ENCODE measurements around the gene ARHGAP32. TPM values are rescaled to one million over a fixed set of nuclear protein-coding genes. Genes with fewer than 3 reads are reported as not detected.

ARHGAP32 gene
- total and polyA plus RNA-seq, 9 donors: 8.3 to 15.1 (median 10.4) TPM

- Histone ChIP-seq H3K9me3 (replicated peaks; ENCODE audit: control insufficient read depth, low read depth, low read length) (no peaks in the 10 kb centered on the region), H3K4me3 (ENCODE audit: low read length) (no peak overlapping the region), H3K27me3 (ENCODE audit: control insufficient read depth, insufficient read depth, low read length) (no peaks in the 10 kb centered on the region), H3K27ac (ENCODE audit: low read length) (no peak overlapping the region), H3K4me1 (ENCODE audit: control insufficient read depth, insufficient read depth, low read length) (no peaks in the 10 kb centered on the region), H3K36me3 (ENCODE audit: control insufficient read depth, insufficient read depth, low read length) (peaks cover 2% of the 10 kb centered on the region)
- WGBS (ENCODE audit: insufficient coverage): no CpG with 5 or more reads among the region's 6 CpGs
- DNase-seq: peak; percentile 77
These were observed 74.4 kb downstream of the ARHGAP32 start for GRCh38 chr11:129117595-129118350.

- Histone ChIP-seq H3K9me3 (replicated peaks; ENCODE audit: control insufficient read depth, low read depth, low read length) (no peaks in the 10 kb centered on the region), H3K27me3 (ENCODE audit: control insufficient read depth, insufficient read depth, low read length) (no peaks in the 10 kb centered on the region), H3K4me3 (ENCODE audit: low read length) (no peak overlapping the region), H3K27ac (ENCODE audit: low read length) (no peak overlapping the region), H3K36me3 (ENCODE audit: control insufficient read depth, insufficient read depth, low read length) (peaks cover 2% of the 10 kb centered on the region), H3K4me1 (ENCODE audit: control insufficient read depth, insufficient read depth, low read length) (no peaks in the 10 kb centered on the region)
- peak; percentile 2 for DNase-seq
- WGBS (ENCODE audit: insufficient coverage): no CpG with 5 or more reads among the region's 2 CpGs
These were observed 76.2 kb downstream of the ARHGAP32 start for GRCh38 chr11:129115652-129116586.

- Histone ChIP-seq H3K36me3 (ENCODE audit: control insufficient read depth, insufficient read depth, low read length) (no peaks in the 10 kb centered on the region), H3K27me3 (ENCODE audit: control insufficient read depth, insufficient read depth, low read length) (no peaks in the 10 kb centered on the region), H3K27ac (ENCODE audit: low read length) (no peak overlapping the region), H3K4me1 (ENCODE audit: control insufficient read depth, insufficient read depth, low read length) (no peaks in the 10 kb centered on the region), H3K4me3 (ENCODE audit: low read length) (no peak overlapping the region), H3K9me3 (replicated peaks; ENCODE audit: control insufficient read depth, low read depth, low read length) (peaks cover 3% of the 10 kb centered on the region)
- WGBS (ENCODE audit: insufficient coverage): no CpG with 5 or more reads among the region's 1 CpG
- no peak for DNase-seq
These were observed 82.4 kb downstream of the ARHGAP32 start for GRCh38 chr11:129109701-129110100.

- H3K4me3 ChIP-seq (ENCODE audit: low read length): no peak overlapping the region
- H3K27me3 ChIP-seq (ENCODE audit: control insufficient read depth, insufficient read depth, low read length): no peaks in the 10 kb centered on the region
- no CpG with 5 or more reads among the region's 1 CpG for WGBS (ENCODE audit: insufficient coverage)
- no peaks in the 10 kb centered on the region for H3K36me3 ChIP-seq (ENCODE audit: control insufficient read depth, insufficient read depth, low read length)
- no peaks in the 10 kb centered on the region for H3K4me1 ChIP-seq (ENCODE audit: control insufficient read depth, insufficient read depth, low read length)
- no peak overlapping the region for H3K27ac ChIP-seq (ENCODE audit: low read length)
- peaks cover 5% of the 10 kb centered on the region for H3K9me3 ChIP-seq (replicated peaks; ENCODE audit: control insufficient read depth, low read depth, low read length)
- DNase-seq: no peak
These were observed 85.3 kb downstream of the ARHGAP32 start for GRCh38 chr11:129106788-129107187.

GRCh38 chr11:129102756-129103155 is 89.4 kb downstream of the ARHGAP32 start:
- Histone ChIP-seq H3K4me1 (ENCODE audit: control insufficient read depth, insufficient read depth, low read length) (no peaks in the 10 kb centered on the region), H3K27me3 (ENCODE audit: control insufficient read depth, insufficient read depth, low read length) (no peaks in the 10 kb centered on the region), H3K4me3 (ENCODE audit: low read length) (no peak overlapping the region), H3K9me3 (replicated peaks; ENCODE audit: control insufficient read depth, low read depth, low read length) (peaks cover 8% of the 10 kb centered on the region), H3K27ac (ENCODE audit: low read length) (no peak overlapping the region), H3K36me3 (ENCODE audit: control insufficient read depth, insufficient read depth, low read length) (no peaks in the 10 kb centered on the region)
- no CpG with 5 or more reads among the region's 1 CpG for WGBS (ENCODE audit: insufficient coverage)
- no peak for DNase-seq

GRCh38 chr11:129102225-129102624 is 89.9 kb downstream of the ARHGAP32 start:
- Histone ChIP-seq H3K27me3 (ENCODE audit: control insufficient read depth, insufficient read depth, low read length) (no peaks in the 10 kb centered on the region), H3K9me3 (replicated peaks; ENCODE audit: control insufficient read depth, low read depth, low read length) (peaks cover 6% of the 10 kb centered on the region), H3K27ac (ENCODE audit: low read length) (no peak overlapping the region), H3K36me3 (ENCODE audit: control insufficient read depth, insufficient read depth, low read length) (no peaks in the 10 kb centered on the region), H3K4me3 (ENCODE audit: low read length) (no peak overlapping the region), H3K4me1 (ENCODE audit: control insufficient read depth, insufficient read depth, low read length) (no peaks in the 10 kb centered on the region)
- DNase-seq: no peak

GRCh38 chr11:129093283-129093682 is 98.8 kb downstream of the ARHGAP32 start:
- Histone ChIP-seq H3K4me3 (ENCODE audit: low read length) (no peak overlapping the region), H3K36me3 (ENCODE audit: control insufficient read depth, insufficient read depth, low read length) (no peaks in the 10 kb centered on the region), H3K27me3 (ENCODE audit: control insufficient read depth, insufficient read depth, low read length) (no peaks in the 10 kb centered on the region), H3K9me3 (replicated peaks; ENCODE audit: control insufficient read depth, low read depth, low read length) (no peaks in the 10 kb centered on the region), H3K27ac (ENCODE audit: low read length) (no peak overlapping the region), H3K4me1 (ENCODE audit: control insufficient read depth, insufficient read depth, low read length) (no peaks in the 10 kb centered on the region)
- no peak for DNase-seq
- no CpG with 5 or more reads among the region's 2 CpGs for WGBS (ENCODE audit: insufficient coverage)

GRCh38 chr11:129090056-129090455 is 102.1 kb downstream of the ARHGAP32 start:
- no CpG with 5 or more reads among the region's 1 CpG for WGBS (ENCODE audit: insufficient coverage)
- DNase-seq: no peak
- no peaks in the 10 kb centered on the region for H3K36me3 ChIP-seq (ENCODE audit: control insufficient read depth, insufficient read depth, low read length)
- no peaks in the 10 kb centered on the region for H3K27me3 ChIP-seq (ENCODE audit: control insufficient read depth, insufficient read depth, low read length)
- peaks cover 2% of the 10 kb centered on the region for H3K9me3 ChIP-seq (replicated peaks; ENCODE audit: control insufficient read depth, low read depth, low read length)
- H3K4me1 ChIP-seq (ENCODE audit: control insufficient read depth, insufficient read depth, low read length): no peaks in the 10 kb centered on the region
- H3K4me3 ChIP-seq (ENCODE audit: low read length): no peak overlapping the region
- no peak overlapping the region for H3K27ac ChIP-seq (ENCODE audit: low read length)

GRCh38 chr11:129089279-129089678 is 102.8 kb downstream of the ARHGAP32 start:
- 88% methylated on average over 3 of the region's 5 CpGs for WGBS (ENCODE audit: insufficient coverage)
- no peak overlapping the region for H3K27ac ChIP-seq (ENCODE audit: low read length)
- no peak overlapping the region for H3K4me3 ChIP-seq (ENCODE audit: low read length)
- H3K9me3 ChIP-seq (replicated peaks; ENCODE audit: control insufficient read depth, low read depth, low read length): peaks cover 2% of the 10 kb centered on the region
- no peaks in the 10 kb centered on the region for H3K36me3 ChIP-seq (ENCODE audit: control insufficient read depth, insufficient read depth, low read length)
- no peaks in the 10 kb centered on the region for H3K27me3 ChIP-seq (ENCODE audit: control insufficient read depth, insufficient read depth, low read length)
- DNase-seq: no peak
- H3K4me1 ChIP-seq (ENCODE audit: control insufficient read depth, insufficient read depth, low read length): no peaks in the 10 kb centered on the region

GRCh38 chr11:129086976-129087375 is 105.1 kb downstream of the ARHGAP32 start:
- WGBS (ENCODE audit: insufficient coverage): no CpG with 5 or more reads among the region's 1 CpG
- no peak for DNase-seq
- Histone ChIP-seq H3K9me3 (replicated peaks; ENCODE audit: control insufficient read depth, low read depth, low read length) (peaks cover 9% of the 10 kb centered on the region), H3K27ac (ENCODE audit: low read length) (no peak overlapping the region), H3K4me3 (ENCODE audit: low read length) (no peak overlapping the region), H3K36me3 (ENCODE audit: control insufficient read depth, insufficient read depth, low read length) (no peaks in the 10 kb centered on the region), H3K4me1 (ENCODE audit: control insufficient read depth, insufficient read depth, low read length) (no peaks in the 10 kb centered on the region), H3K27me3 (ENCODE audit: control insufficient read depth, insufficient read depth, low read length) (no peaks in the 10 kb centered on the region)
